ENCODE results near the gene GJA3.

The GJA3 gene

DNA sequence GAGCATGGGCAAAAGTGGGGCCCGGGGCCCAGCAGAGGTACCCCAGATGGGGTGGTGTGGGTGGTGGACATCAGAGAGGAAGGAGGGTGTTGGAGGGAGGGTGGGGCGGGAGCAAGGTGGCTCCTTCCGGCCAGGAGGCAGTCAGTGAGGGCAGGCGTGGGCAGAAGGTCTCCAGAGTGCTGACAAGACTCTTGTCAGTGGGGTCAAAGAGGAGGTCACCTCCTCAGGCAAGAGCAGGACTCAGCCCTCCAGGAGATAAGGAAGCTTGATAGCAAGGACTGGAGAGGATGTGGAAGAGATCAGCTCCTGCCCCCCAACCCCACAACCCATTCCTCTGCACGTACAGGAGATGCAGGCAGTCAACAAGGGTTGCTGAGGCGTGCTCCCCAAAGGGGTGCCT is 9.8 kb downstream of the GJA3 start:
- DNase-seq (ENCODE audit: low read depth), result no peak

GRCh38 chr13:20150561-20150960 is 10.3 kb downstream of the GJA3 start:
- no peak for DNase-seq (ENCODE audit: low read depth)

GRCh38 chr13:20149762-20150161 is 11.1 kb downstream of the GJA3 start:
- DNase-seq (ENCODE audit: low read depth), result no peak

DNA sequence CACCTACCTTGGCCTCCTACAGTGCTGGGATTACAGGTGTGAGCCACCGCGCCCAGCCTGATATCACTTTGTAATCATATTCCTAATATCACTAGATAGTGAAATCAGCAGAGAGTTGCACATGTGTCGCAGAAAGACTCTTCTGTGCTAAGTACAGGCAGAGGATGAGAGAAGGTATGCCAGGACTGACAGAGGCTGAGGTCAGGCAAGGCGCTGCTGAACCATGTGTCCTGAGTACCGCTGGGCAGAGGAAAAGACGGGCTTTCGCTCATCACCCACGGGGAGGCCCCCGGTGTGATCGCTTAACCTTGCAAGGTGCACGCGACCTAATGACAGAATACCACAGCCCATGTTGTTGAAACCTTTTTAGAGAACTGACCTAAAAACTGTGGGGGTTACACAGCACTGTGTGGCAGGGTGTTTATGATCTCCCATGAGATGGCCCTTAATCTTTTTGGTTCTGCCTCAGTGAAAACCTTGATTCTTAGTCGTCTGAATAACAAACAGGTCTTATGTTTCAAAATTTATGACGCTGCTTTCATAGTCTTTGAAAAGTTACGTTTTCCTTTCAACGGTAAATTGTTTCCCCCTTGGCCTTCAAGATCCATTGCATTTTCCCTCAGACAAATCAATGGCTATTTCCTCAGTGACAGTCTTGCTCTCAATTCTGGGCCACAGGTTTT is 12.2 kb downstream of the GJA3 start:
- no peak for DNase-seq (ENCODE audit: low read depth)

DNA sequence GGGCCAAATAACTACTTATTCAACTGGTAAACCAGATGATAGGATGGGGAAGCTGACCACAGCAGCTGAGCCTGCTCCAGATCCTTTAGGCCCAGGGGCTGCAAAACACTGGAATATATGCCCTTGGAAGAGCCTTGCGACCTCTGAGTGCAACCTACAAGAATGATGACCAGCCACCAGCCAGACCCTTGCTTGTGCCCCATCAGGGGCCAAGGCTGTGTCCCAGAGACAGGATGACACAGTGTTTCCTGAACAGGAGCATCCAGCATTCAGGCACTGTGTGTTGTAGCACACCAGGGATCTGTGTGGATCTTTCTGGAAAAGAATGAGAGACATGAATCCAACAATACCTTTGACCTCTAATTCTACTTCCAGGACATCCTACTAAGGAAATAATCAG is 14.5 kb downstream of the GJA3 start:
- DNase-seq (ENCODE audit: low read depth), result no peak

- DNase-seq (ENCODE audit: low read depth), result no peak
Observed at GRCh38 chr13:20145521-20145920, 15.3 kb downstream of the GJA3 start.

DNA sequence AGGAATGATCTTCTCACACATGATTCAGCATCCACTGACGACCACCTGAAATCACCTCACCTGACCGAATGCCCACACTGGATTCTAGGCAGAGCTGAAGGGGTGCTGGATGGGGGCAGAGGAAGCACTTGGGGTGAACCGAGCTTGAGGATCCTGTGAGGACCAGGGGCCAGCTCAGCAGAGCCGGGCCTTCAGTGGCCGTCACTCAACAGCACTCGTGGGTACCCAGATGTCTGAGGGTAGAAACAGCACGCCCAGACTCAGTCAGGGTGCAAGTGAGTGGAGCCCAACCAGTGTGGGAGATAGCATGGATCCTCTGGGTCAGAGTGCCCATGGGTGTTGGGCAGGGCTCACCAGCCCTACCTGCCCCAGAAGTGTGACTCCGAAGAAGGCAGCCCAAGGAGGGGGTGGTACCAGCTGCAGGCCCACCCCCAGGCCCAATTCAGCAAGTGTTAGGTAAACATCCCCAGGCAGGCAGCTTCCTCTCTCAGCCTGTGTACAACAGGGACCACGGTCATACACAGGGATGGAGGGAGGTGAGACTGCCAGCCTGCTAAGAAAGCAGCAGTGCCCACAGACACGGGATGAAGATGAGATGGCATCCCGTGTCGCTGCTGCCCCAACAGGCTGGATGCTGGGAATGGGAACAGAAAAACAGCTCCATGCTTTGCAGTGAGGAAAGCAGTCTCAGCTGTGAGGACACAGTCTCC is 16.6 kb downstream of the GJA3 start:
- DNase-seq (ENCODE audit: low read depth), result no peak

DNA sequence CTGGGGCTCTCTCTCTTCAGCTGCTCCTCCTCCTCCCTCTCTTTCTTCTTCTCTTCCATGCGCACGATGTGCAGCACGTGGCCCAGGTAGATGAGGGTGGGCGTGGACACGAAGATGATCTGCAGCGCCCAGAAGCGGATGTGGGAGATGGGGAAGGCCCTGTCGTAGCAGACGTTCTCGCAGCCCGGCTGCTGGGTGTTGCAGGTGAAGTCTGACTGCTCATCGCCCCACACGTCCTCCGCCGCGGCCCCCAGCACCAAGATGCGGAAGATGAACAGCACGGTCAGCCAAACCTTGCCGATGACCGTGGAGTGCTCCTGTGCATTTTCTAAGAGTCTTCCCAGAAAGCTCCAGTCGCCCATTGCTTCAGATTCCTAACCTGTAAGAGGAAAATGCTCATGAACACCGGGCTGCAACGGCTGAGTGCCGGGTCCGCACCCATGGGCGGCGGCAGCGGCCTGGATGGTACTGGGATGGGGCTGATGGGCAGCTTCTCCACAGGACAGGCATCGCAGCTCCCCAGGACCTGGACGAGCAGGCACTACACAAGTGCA is 17.8 kb downstream of the GJA3 start:
- DNase-seq (ENCODE audit: low read depth), result no peak

- DNase-seq (ENCODE audit: low read depth), result no peak
Observed at GRCh38 chr13:20142023-20142926, 18.6 kb downstream of the GJA3 start.

- no peak for DNase-seq (ENCODE audit: low read depth)
Observed at GRCh38 chr13:20141238-20142022, 19.4 kb downstream of the GJA3 start.

- DNase-seq (ENCODE audit: low read depth), result no peak
Observed at GRCh38 chr13:20140487-20140886, 20.4 kb downstream of the GJA3 start.

GRCh38 chr13:20137875-20138274 is 23.0 kb downstream of the GJA3 start:
- DNase-seq (ENCODE audit: low read depth), result no peak

DNA sequence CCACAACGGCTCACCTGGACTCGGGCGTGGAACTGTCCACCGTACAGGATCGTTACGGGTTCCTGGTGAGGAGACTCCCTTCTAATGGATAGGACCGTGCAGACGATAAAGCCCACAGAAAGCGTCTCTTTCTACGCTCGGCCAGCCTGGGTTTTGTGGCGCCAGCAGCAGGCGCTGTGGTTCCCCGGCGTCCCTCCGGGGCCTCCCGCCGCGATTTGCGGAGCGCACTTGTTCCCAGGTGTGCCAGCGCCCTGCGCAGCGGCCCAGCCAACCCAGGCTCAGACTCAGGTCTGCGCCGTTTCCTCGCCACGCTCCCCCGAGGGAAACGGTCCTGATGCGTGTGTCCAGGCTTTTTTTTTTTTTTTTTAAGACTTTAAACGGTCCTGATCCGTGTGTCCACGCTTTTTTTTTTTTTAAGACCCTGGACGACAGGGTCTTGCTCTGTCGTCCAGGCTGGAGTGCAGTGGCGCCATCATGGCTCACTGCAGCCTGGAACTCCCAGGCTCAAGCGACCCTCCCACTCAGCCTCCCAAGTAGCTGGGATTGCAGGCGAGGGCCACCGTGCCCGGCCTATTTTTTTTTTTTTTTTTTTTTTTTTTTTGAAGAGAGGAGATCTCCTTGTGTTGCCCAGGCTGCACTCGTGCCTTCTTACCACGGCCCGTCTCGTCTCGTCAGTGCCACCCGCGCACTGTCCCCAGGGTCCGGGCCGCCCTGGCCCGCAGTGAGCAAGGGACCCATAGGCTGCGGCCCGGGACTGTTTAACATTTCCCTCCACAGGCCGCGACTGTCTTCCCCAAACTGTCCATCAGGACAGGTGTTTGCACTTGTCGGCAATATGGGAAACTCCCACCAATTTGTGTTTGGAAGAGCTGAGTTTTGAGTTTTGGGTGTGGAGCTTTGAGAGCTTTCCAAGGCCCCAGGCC is 23.8 kb downstream of the GJA3 start:
- no peak for DNase-seq (ENCODE audit: low read depth)

- no peak for DNase-seq (ENCODE audit: low read depth)
Observed at GRCh38 chr13:20134732-20135131, 26.1 kb downstream of the GJA3 start.

GRCh38 chr13:20132052-20132634 is 28.7 kb downstream of the GJA3 start:
- DNase-seq (ENCODE audit: low read depth), result no peak

- no peak for DNase-seq (ENCODE audit: low read depth)
Observed at GRCh38 chr13:20131057-20131832, 29.6 kb downstream of the GJA3 start.

DNA sequence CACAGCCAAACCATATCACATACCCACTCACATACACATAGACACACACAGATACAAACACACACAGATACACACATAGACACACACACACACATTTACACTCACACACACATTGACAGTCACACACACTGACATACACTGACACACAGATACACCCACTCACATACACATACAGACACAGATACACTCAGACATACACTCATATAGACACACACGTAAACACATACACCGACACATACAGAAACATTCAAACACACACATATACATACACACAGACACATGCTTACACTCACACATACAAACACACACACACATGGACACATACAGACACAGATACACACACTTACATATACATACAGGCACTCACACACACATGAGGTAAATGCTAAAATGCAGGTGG is 30.2 kb downstream of the GJA3 start:
- DNase-seq (ENCODE audit: low read depth), result no peak

DNA sequence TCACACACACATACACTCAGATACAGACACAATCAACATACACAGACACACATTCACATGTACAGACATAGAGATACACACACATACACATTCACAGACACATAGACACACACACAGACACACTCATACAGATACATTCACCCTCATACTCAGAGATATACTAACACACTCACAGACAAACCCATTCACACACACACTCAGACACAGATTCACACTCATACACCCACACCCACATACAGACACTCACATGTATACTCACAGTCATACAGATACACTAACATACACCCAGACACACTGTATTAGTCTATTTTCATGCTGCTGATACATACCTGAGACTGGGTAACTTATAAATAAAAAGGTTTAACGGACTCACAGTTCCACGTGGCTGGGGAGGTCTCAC is 30.8 kb downstream of the GJA3 start:
- no peak for DNase-seq (ENCODE audit: low read depth)

GRCh38 chr13:20129076-20129475 is 31.8 kb downstream of the GJA3 start:
- DNase-seq (ENCODE audit: low read depth), result no peak
